ENCODE results near the gene MIS18BP1. TPM values are rescaled to one million over a fixed set of nuclear protein-coding genes. Genes with fewer than 3 reads are reported as not detected.

The MIS18BP1 gene
- total and polyA plus RNA-seq, 4 donors = 19.4 to 36.9 (median 22.0) TPM

- H3K4me1 ChIP-seq (ENCODE audit: control insufficient read depth, insufficient read depth, low read length) = no peaks in the 10 kb centered on the region
- DNase-seq (ENCODE audit: low read depth in 4 of 6, low spot score in 6 of 6) = no peak
- H3K9me3 ChIP-seq (ENCODE audit: control insufficient read depth, insufficient read depth, low read length) = no peaks in the 10 kb centered on the region
- no peaks in the 10 kb centered on the region for H3K27me3 ChIP-seq (ENCODE audit: control insufficient read depth, insufficient read depth, low read length)
- H3K4me3 ChIP-seq (ENCODE audit: low read depth, low read length) = no peak overlapping the region
- H3K36me3 ChIP-seq (ENCODE audit: control insufficient read depth, insufficient read depth, low read length) = no peaks in the 10 kb centered on the region
- no CpG with 5 or more reads among the region's 5 CpGs for WGBS (ENCODE audit: insufficient coverage)
- no peak overlapping the region for H3K27ac ChIP-seq (ENCODE audit: low read depth, low read length)
Measured at GRCh38 chr14:45181329-45181728, 71.7 kb downstream of the MIS18BP1 start.

- no peak for DNase-seq (ENCODE audit: low read depth in 4 of 6, low spot score in 6 of 6)
- 94% methylated on average over 2 of the region's 5 CpGs for WGBS (ENCODE audit: insufficient coverage)
- Histone ChIP-seq H3K9me3 (ENCODE audit: control insufficient read depth, insufficient read depth, low read length) (no peaks in the 10 kb centered on the region), H3K4me3 (ENCODE audit: low read depth, low read length) (no peak overlapping the region), H3K36me3 (ENCODE audit: control insufficient read depth, insufficient read depth, low read length) (no peaks in the 10 kb centered on the region), H3K27me3 (ENCODE audit: control insufficient read depth, insufficient read depth, low read length) (no peaks in the 10 kb centered on the region), H3K4me1 (ENCODE audit: control insufficient read depth, insufficient read depth, low read length) (no peaks in the 10 kb centered on the region), H3K27ac (ENCODE audit: low read depth, low read length) (no peak overlapping the region)
Measured at GRCh38 chr14:45177076-45177475, 75.9 kb downstream of the MIS18BP1 start.

GRCh38 chr14:45169906-45170305 is 83.1 kb downstream of the MIS18BP1 start:
- H3K27ac ChIP-seq (ENCODE audit: low read depth, low read length) = no peak overlapping the region
- H3K27me3 ChIP-seq (ENCODE audit: control insufficient read depth, insufficient read depth, low read length) = no peaks in the 10 kb centered on the region
- H3K4me3 ChIP-seq (ENCODE audit: low read depth, low read length) = no peak overlapping the region
- no peaks in the 10 kb centered on the region for H3K9me3 ChIP-seq (ENCODE audit: control insufficient read depth, insufficient read depth, low read length)
- no peak for DNase-seq (ENCODE audit: low read depth in 4 of 6, low spot score in 6 of 6)
- no peaks in the 10 kb centered on the region for H3K36me3 ChIP-seq (ENCODE audit: control insufficient read depth, insufficient read depth, low read length)
- H3K4me1 ChIP-seq (ENCODE audit: control insufficient read depth, insufficient read depth, low read length) = no peaks in the 10 kb centered on the region

GRCh38 chr14:45156067-45156466 is 96.9 kb downstream of the MIS18BP1 start:
- Histone ChIP-seq H3K27ac (ENCODE audit: low read depth, low read length) (no peak overlapping the region), H3K4me3 (ENCODE audit: low read depth, low read length) (no peak overlapping the region), H3K36me3 (ENCODE audit: control insufficient read depth, insufficient read depth, low read length) (peaks cover 2% of the 10 kb centered on the region), H3K4me1 (ENCODE audit: control insufficient read depth, insufficient read depth, low read length) (no peaks in the 10 kb centered on the region), H3K9me3 (ENCODE audit: control insufficient read depth, insufficient read depth, low read length) (no peaks in the 10 kb centered on the region), H3K27me3 (ENCODE audit: control insufficient read depth, insufficient read depth, low read length) (no peaks in the 10 kb centered on the region)
- DNase-seq (ENCODE audit: low read depth in 4 of 6, low spot score in 6 of 6) = no peak

Small RNA genes within 50 kb of the gene (small RNA-seq; reads per million reads assigned to genes)
- not detected for gene RNU6-552P (ENCODE audit: low replicate concordance)

Other genes starting within 250 kb of the MIS18BP1 start
- 10 to 100 TPM; 42.3 to 57.1 TPM for gene PRPF39, start 169.1 kb downstream of the MIS18BP1 start, total RNA-seq
- gene PRPF39, start 169.1 kb downstream of the MIS18BP1 start, polyA plus RNA-seq (ENCODE audit: insufficient read length in 2 of 2) = 10 to 100 TPM; 44.9 to 49.0 TPM
- gene FKBP3, start 118.7 kb downstream of the MIS18BP1 start, total RNA-seq = 10 to 100 TPM; 65.0 to 71.1 TPM
- gene FKBP3, start 118.7 kb downstream of the MIS18BP1 start, polyA plus RNA-seq (ENCODE audit: insufficient read length in 2 of 2) = 100 to 1,000 TPM; 173 to 182 TPM
- gene FANCM, start 117.3 kb downstream of the MIS18BP1 start, total RNA-seq = 10 to 100 TPM; 10.9 to 16.2 TPM
- 1 to 10 TPM; 8.1 to 8.3 TPM for gene FANCM, start 117.3 kb downstream of the MIS18BP1 start, polyA plus RNA-seq (ENCODE audit: insufficient read length in 2 of 2)